ENCODE results near the gene UGT1A6.
"Not testable (repeated sequence)": the region's sequence is repeated elsewhere in the genome, so short reads cannot be mapped to it uniquely, and the experiment has no call there.

UGT1A6 gene

DNA sequence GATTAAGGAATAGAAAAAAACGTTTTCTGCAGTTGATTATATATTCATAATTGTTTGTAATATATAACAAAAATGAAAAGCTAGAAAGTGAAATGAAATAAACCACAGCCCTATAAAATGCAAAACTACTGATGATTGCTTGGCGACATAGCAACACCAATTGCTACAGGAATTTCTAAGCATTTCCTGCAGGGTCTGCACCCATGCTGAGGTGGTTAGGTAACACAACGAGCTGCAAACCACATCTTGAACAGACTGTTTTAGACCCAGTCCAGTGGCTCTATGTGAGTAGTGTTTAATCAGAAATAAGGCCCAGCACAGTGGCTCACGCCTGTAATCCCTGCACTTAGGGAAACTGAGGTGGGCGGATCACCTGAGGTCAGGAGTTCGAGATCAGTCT, 38.2 kb upstream of the UGT1A6 start:
- no peaks in the 10 kb centered on the region for H3K4me1 ChIP-seq
- no peaks in the 10 kb centered on the region for H3K27me3 ChIP-seq (ENCODE audit: control insufficient read depth, insufficient read depth, low read length)
- TF ChIP-seq, protein P1, sequence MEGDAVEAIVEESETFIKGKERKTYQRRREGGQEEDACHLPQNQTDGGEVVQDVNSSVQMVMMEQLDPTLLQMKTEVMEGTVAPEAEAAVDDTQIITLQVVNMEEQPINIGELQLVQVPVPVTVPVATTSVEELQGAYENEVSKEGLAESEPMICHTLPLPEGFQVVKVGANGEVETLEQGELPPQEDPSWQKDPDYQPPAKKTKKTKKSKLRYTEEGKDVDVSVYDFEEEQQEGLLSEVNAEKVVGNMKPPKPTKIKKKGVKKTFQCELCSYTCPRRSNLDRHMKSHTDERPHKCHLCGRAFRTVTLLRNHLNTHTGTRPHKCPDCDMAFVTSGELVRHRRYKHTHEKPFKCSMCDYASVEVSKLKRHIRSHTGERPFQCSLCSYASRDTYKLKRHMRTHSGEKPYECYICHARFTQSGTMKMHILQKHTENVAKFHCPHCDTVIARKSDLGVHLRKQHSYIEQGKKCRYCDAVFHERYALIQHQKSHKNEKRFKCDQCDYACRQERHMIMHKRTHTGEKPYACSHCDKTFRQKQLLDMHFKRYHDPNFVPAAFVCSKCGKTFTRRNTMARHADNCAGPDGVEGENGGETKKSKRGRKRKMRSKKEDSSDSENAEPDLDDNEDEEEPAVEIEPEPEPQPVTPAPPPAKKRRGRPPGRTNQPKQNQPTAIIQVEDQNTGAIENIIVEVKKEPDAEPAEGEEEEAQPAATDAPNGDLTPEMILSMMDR (IDR thresholded peaks at IDR 0.05): no peak
- H3K36me3 ChIP-seq (ENCODE audit: control insufficient read depth, insufficient read depth, low read length): no peaks in the 10 kb centered on the region
- H3K9ac ChIP-seq: no peak overlapping the region
- no peak overlapping the region for H3K4me3 ChIP-seq (ENCODE audit: low read depth, low read length)
- H3K27ac ChIP-seq: no peak overlapping the region
- H3K79me2 ChIP-seq: no peaks in the 10 kb centered on the region
- no peak overlapping the region for H3K4me2 ChIP-seq (ENCODE audit: low read length)
- H2AFZ ChIP-seq: no peak overlapping the region
- no peaks in the 10 kb centered on the region for H3K9me3 ChIP-seq (ENCODE audit: control insufficient read depth, low read length)

DNA sequence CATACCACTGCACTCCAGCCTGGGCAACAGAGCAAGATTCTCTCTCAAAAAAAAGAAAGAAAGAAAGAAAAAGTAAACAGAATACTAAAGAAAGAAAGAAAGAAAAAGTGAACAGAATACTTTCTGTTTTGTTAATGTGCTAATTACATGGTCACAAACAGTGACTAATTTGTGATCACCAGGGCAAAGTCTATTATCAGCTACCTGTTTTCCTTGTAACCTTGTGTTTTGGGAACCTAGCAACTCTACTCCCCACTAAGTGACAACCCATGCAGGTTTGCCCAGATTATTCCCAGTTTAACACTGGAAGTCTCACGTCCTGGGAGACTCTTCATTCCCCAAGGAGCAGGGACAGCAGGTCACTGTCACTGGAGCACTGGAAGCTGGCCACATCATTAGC, 37.6 kb upstream of the UGT1A6 start:
- H3K27ac ChIP-seq: no peak overlapping the region
- H3K4me2 ChIP-seq (ENCODE audit: low read length): no peak overlapping the region
- no peak overlapping the region for H2AFZ ChIP-seq
- H3K9ac ChIP-seq: no peak overlapping the region
- no peaks in the 10 kb centered on the region for H3K4me1 ChIP-seq
- TF ChIP-seq, protein P1 (IDR thresholded peaks at IDR 0.05): no peak
- no peak overlapping the region for H3K4me3 ChIP-seq (ENCODE audit: low read depth, low read length)
- no peaks in the 10 kb centered on the region for H3K9me3 ChIP-seq (ENCODE audit: control insufficient read depth, low read length)
- no peaks in the 10 kb centered on the region for H3K27me3 ChIP-seq (ENCODE audit: control insufficient read depth, insufficient read depth, low read length)
- H3K36me3 ChIP-seq (ENCODE audit: control insufficient read depth, insufficient read depth, low read length): no peaks in the 10 kb centered on the region
- H3K79me2 ChIP-seq: no peaks in the 10 kb centered on the region

DNA sequence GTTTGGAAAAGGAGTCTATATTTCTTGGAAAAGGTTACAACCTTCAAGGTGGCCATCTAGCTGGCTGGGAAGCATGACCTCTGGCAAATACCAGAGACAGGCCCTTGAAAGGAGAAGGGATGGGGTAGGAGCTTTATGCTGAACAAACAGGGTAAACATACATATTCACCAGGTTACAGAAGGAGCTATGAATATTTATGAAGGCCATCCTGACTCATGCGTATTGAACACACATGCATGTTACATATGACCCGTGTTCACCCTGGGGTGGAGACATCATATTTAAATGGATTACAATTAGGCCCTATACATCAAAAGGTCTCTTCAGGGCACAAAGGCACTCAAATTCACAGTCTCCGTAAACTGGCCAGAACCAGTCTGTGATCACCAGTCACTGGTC, 36.7 kb upstream of the UGT1A6 start:
- not testable (repeated sequence) for H3K79me2 ChIP-seq; H3K4me1 ChIP-seq; H3K4me3 ChIP-seq (ENCODE audit: low read depth, low read length); H3K9ac ChIP-seq; H3K4me2 ChIP-seq (ENCODE audit: low read length); H3K9me3 ChIP-seq (ENCODE audit: control insufficient read depth, low read length); H3K27me3 ChIP-seq (ENCODE audit: control insufficient read depth, insufficient read depth, low read length); H3K36me3 ChIP-seq (ENCODE audit: control insufficient read depth, insufficient read depth, low read length); H3K27ac ChIP-seq; H2AFZ ChIP-seq

DNA sequence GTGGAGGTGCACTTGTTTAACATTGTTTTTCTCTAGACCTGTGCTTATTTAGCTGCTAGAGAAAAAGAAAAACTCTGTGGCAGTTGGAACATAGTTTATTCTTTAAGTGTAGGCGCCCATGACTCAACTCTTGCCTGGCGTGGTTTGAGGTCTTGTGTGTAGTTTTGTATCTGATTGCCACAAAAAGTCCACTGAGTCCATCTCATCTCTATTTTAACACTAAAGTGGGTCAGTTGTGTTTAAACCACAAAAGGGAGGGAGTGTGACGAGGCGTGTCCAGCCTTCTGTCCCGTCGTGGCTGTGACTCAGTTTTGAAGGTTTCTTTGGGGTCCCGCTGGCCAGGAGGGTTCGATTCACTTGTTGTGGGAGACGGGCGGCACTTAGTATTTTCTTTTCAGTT, 36.2 kb upstream of the UGT1A6 start:
- Histone ChIP-seq H3K9ac (no peak overlapping the region), H3K4me2 (ENCODE audit: low read length) (no peak overlapping the region), H3K27ac (no peak overlapping the region), H3K27me3 (ENCODE audit: control insufficient read depth, insufficient read depth, low read length) (no peaks in the 10 kb centered on the region), H3K36me3 (ENCODE audit: control insufficient read depth, insufficient read depth, low read length) (no peaks in the 10 kb centered on the region), H2AFZ (no peak overlapping the region), H3K9me3 (ENCODE audit: control insufficient read depth, low read length) (no peaks in the 10 kb centered on the region), H3K4me1 (no peaks in the 10 kb centered on the region), H3K79me2 (no peaks in the 10 kb centered on the region), H3K4me3 (ENCODE audit: low read depth, low read length) (no peak overlapping the region)
- TF ChIP-seq, protein P1 (IDR thresholded peaks at IDR 0.05): no peak

DNA sequence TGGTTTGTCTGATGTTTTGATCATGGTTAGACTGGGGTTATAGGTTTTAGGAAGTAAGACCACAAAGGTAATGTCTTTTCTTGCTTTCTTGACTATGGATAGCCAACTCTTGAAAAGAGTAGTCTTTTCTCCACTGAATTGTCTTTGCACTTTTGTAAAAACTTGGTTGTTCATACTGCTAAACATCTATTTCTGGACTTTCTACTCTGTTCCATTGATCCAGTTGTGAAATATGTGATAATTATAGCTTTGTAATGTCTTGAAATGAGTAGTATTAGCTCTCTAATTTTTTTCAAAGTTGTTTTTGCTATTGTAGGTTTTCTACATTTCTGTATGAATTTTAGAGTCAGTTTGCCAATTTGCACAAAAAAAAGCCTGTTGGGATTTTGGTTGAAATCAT, 34.1 kb upstream of the UGT1A6 start:
- no peak overlapping the region for H3K4me2 ChIP-seq (ENCODE audit: low read length)

More for the DNA sequence above, 34.1 kb upstream of the UGT1A6 start:
- no peaks in the 10 kb centered on the region for H3K27me3 ChIP-seq (ENCODE audit: control insufficient read depth, insufficient read depth, low read length)
- H3K9me3 ChIP-seq (ENCODE audit: control insufficient read depth, low read length): no peaks in the 10 kb centered on the region
- no peak overlapping the region for H3K9ac ChIP-seq
- no peak overlapping the region for H3K27ac ChIP-seq
- TF ChIP-seq, protein P1 (IDR thresholded peaks at IDR 0.05): no peak
- H3K36me3 ChIP-seq (ENCODE audit: control insufficient read depth, insufficient read depth, low read length): no peaks in the 10 kb centered on the region
- no peak overlapping the region for H3K4me3 ChIP-seq (ENCODE audit: low read depth, low read length)
- H3K4me1 ChIP-seq: no peaks in the 10 kb centered on the region
- no peaks in the 10 kb centered on the region for H3K79me2 ChIP-seq
- H2AFZ ChIP-seq: no peak overlapping the region
